GM12892 (cell line): Measurements from ENCODE around the gene SEL1L3. TPM values are rescaled to one million over a fixed set of nuclear protein-coding genes. Genes with fewer than 3 reads are reported as not detected.
A peak's percentile ranks its signal among the peaks of the same experiment; 100 is the strongest.
"Not testable (repeated sequence)": the region's sequence is repeated elsewhere in the genome, so short reads cannot be mapped to it uniquely, and the experiment has no call there.

Experiments used
- DNase-seq: peaks from one replicate; pipeline ENCODE4 v3.0.0; 2011; ENCODE audit not compliant: insufficient read length
- FAIRE-seq: peaks from 2 replicates; lab custom pipeline; 2011; peaks lifted over from hg19 to GRCh38; lab: Jason Lieb, UNC
- POLR2A ChIP-seq: IDR thresholded peaks from 2 replicates; pipeline ENCODE4 v1.6.1; 2011; ENCODE audit warnings: low read depth, low read length, control low read depth
- POLR2AphosphoS5 ChIP-seq: IDR thresholded peaks from 2 replicates; pipeline ENCODE4 v1.6.1; 2011; ENCODE audit warnings: low read depth, low read length, control low read depth
- TAF1 ChIP-seq: IDR thresholded peaks from 2 replicates; pipeline ENCODE4 v1.6.1; 2011; ENCODE audit warnings: low read depth, mild to moderate bottlenecking, control low read depth, low read length, borderline replicate concordance
- polyA plus RNA-seq: library from polyadenylated mRNA; unstranded; fragments of >200 nt; gene quantifications from one replicate; pipeline ENCODE4 v1.2.1, GENCODE V29; 2012; ENCODE audit warnings: missing spikeins, inconsistent platforms; ENCODE audit not compliant: missing spikeins

Gene SEL1L3
- 50.1 TPM for polyA plus RNA-seq

DNA sequence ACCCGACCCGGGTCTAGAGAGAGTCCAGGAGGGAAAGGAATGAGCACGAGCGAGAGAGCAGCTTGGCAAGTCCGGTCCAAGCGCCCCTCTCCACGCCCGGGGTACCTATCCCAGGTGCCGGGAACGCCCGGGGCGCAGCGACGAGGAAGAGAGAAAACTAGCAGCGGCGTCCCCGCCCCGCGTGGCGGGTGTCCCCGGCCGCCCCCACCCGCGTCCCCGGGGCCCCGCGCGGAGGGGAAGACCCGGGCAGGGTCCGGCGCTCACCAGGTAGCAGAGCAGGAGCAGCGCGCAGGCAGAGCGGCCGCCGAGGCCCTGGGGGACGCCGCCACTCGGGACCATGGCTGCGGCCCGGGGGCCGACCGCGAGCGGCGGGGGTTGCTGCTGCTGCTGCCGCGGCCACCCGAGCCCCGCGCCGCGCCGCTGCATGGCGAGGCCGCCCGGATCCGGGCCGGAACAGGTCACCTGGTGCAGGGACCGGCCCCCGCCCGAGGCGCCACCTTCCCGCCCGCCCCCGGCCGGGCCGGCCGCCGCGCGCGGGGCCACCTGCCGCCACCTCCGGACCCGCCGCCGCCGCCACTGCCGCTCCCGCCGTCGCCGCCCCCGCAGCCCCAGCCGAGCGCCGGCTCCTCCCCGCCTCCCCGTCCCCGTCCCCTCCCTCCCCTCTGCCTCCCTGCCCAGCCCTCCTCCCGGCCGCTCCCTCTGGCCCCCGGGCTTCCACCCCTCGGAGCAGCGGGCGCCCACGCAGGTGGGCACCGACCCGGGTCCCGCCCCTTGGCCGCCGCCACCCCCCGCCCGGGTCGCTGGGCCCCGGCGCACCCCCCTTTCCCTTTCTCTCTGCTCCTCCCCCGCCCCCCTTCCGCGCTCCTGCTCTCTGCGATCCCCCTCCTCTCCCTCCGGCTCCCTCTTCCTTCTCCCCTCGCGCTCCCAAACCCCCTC is at the start of gene SEL1L3:
TSS of gene SEL1L3 (minus strand) at position 578 of the 936 bp plus-strand sequence. CDS start at position 426, 152 bp downstream.
- DNase-seq: peak; percentile 66
- TF ChIP-seq POLR2A: 0 out of 2 replicates have a peak, but pooled peaks have one; percentile 1
- no peak for TF ChIP-seq TAF1
- no peak for TF ChIP-seq POLR2AphosphoS5
- peak; percentile 56 for FAIRE-seq

DNA sequence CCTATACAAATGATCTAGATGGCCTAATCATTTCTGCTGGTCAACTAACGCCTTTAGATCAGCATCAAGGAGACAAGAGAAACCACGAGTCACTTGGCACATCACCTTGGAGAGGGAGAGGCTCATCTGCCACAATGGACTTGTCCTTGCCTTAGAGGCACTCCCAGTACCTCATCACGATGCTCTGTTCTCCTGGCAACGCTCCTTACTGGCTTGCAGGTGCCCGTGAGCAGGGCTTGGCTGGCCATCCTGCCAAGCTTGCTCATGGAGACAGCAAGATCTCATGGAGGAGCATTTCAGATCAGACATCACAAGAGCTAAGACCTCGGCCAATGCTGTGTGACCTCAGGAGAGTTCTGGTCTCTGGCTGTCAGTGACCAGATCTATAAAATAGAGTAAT is 48.6 kb upstream of the SEL1L3 start:
- TF ChIP-seq POLR2AphosphoS5 (no peak), TAF1 (no peak), POLR2A (no peak)
- no peak for DNase-seq
- FAIRE-seq: no peak

DNA sequence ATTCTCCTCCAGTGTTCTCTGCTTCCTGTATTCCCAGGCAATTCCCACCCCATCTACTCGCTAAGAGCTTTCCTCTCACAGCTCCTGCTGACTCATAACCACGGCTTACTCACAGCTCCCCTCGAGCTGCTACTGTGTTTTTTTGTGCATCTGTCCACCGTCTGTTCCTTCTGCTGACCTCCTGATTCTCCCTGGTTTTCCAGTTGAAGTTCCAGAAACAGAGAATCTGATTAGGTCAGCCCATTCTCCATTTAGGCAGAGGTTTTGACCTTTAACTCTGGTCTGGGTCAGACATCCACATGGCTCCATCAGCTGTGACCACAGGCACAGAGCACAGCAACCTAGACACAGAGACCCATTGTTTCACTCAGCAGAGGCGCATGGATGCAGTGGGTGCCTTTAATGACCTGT is 45.7 kb upstream of the SEL1L3 start:
- no peak for TF ChIP-seq POLR2AphosphoS5
- DNase-seq (no peak), FAIRE-seq (no peak)

DNA sequence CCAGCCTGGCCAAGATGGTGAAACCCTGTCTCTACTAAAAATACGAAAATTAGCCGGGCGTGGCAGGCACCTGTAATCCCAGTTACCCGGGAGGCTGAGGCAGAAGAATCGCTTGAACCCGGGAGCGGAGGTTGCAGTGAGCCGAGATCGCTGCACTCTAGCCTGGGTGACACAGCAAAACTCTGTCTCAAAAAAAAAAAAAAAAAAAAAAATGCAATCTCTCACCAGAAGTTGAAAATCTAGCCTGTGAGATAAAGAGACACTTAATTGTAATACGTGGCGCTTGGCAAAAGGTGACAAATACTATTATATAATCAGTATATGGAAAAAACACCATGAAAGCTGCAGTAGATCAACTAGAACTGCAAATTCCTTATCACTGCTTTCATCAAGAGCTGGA is 43.3 kb upstream of the SEL1L3 start:
- not testable (repeated sequence) for FAIRE-seq, DNase-seq

DNA sequence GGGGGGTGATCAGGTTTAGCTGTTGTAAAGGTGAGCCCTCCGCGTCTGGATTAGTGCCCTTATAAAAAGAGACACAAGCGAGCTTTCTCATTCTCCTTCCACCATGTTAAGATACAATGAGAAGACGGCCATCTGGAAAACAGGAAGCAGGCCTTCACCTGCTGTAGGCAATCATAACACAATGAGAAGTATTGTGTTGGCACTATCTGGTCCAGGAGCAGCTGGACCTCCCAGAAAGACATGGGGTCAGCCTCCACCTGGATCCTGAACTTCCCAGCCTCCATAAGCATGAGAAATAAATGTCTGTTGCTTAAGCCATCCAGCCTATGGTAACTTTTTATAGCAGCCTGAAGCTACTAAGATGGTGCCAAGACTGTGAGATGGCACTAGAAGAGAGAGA is 42.6 kb upstream of the SEL1L3 start:
- no peak for DNase-seq
- no peak for TF ChIP-seq POLR2A
- TF ChIP-seq POLR2AphosphoS5: no peak
- no peak for TF ChIP-seq TAF1
- no peak for FAIRE-seq

DNA sequence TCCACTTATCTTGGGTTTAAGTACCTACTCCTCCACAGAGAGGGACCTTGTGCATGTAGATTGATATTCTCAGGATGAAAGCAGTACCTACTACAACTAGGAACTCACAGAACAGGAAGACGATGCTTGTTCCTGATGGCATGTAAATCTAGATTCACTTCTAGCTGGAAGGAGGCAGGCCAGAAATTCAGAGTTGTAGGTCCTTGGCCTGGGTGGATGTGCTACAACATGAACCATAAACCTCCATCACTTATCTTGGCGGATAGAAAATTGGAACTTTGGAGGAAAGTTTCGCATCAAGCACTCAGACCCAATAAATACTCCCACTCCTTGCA is 41.9 kb upstream of the SEL1L3 start:
- TF ChIP-seq POLR2AphosphoS5: no peak
- TF ChIP-seq TAF1: no peak
- no peak for TF ChIP-seq POLR2A
- FAIRE-seq (peak; percentile 27), DNase-seq (no peak)

DNA sequence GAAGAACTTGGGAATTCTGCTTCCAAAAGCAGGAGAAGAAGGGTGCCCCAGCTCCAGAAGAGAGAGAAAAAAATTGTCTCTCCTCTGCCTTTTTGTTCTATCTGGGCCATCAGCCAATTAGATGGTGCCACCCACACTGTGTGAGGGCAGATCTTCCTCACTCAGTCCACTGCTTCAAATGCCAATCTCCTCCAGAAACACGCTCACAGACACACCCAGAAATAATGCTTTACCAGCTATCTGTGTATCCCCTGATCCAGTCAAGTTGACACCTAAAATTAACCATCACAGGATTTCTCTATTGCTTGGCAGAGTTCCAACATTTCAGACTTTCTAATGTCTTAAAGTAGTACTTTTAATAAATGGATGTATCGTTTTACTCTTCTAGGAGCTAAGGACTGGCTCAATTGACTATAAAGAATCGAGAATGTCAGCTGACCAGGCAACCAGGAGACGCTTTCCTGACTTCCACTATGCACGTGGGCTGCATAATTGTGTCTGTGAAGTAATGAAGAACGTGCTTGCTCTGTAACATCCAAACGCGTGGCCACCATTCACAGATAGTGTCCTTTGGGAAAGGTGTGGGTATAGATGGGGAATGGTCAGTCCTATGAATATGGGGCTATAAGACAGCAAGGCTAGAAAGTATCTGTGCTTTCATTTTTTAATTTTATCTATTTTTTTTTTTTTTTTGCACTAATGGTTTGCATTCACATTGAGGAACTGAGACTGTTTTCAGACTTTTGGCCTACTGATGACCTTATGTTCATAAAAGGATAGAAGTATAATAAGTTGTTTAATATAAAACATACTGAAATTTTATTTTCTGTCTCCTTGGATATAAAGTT is 41.3 kb upstream of the SEL1L3 start:
- no peak for DNase-seq
- FAIRE-seq: peak; percentile 5
- no peak for TF ChIP-seq POLR2A

DNA sequence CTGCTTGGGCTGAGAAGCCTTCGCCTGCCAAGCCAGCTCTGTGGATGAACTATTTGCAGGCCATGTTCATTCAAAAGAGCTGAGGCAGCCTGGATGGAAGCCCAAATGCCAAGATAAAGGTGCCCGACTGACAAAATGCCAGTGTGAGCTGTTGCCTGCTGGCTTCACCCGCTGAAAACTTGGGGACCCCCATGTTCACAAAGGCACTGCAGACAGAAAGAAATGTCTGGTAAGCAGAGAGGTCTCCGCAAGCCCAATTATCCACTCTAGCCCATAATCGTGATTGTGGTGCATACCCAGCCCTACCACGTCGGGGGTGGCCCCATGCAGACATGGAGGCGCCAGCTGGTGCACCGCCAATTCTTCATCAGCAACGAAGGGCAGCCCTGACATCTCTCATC is 38.2 kb upstream of the SEL1L3 start:
- DNase-seq (no peak), FAIRE-seq (no peak)
- no peak for TF ChIP-seq POLR2AphosphoS5
- no peak for TF ChIP-seq TAF1
- no peak for TF ChIP-seq POLR2A

DNA sequence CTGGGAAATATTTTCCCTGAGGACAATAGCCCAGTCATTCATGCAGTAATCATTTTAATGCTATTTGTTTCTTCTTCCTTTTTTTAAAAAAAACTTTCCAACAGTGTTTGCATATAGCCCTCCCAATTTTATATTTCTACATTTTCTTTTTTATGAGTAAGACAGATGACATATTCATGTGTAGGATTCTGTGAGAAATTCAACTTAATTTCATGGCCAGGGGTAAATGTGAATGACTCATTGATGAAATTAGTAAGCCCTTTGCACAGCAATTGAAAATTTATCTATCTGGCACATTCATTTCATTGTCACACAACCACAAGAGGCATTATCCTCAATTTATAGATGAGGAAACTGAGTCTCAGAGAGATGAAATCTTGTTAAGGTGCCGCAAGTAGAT is 37.5 kb upstream of the SEL1L3 start:
- DNase-seq (no peak), FAIRE-seq (no peak)
- TF ChIP-seq POLR2AphosphoS5 (no peak), POLR2A (no peak), TAF1 (no peak)

DNA sequence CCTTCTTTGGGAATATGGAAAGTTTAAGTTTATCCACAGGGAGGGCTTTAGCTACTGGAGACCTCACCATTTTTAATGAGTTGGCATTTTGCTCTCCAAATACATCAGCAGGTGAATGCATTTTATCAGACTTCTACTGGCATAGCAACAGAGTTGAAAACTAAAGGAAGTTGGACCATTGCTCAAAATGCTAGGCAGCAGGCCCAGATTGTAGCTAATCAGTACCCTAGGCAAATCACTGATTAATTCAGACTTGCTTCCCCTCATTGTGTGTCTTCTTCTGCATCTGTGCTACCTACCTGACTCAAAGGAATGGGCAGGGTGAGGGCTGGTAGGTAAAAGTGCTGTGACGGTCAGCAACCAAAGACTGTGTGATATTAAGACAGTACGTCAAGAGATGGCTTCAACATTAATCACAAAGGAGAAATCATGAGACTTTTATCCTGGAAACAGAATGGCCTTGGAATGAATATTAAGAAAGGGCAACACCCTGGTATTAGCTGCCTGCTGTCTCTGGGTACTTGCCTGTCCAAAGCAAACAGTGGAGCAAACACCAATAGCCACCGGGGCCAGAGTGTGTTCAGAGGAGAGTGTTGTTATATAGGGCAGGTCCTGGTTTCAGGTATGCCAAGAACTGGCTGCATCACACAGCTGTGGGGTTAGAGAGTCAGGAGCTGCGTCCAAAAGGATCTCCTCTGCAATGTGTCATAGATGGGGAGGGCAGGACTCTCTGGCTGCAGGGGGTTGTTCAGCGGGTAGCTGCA is 34.2 kb upstream of the SEL1L3 start:
- no peak for TF ChIP-seq TAF1
- no peak for TF ChIP-seq POLR2AphosphoS5
- TF ChIP-seq POLR2A: no peak
- FAIRE-seq: no peak
- no peak for DNase-seq

DNA sequence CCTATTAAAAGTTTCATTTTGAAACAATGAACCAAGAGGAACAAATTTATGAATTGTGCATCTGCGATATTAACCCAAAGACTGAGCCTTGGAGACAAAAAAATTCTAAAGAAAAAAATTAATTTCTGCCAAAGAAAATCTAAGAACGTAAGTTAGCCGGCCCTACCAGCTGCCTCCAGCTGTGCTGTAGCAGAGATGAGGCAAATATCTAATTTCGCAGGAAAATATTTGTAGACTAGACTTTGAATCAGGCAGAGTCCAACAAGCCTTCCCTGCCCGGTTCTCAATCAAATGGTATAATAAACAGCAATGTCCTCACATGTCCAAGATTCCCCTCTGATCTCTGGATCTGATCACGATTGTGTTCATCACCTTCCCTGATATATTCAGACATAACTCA is 30.0 kb upstream of the SEL1L3 start:
- no peak for DNase-seq
- TF ChIP-seq POLR2A (no peak), TAF1 (no peak), POLR2AphosphoS5 (no peak)
- no peak for FAIRE-seq
